NCI-H446 (cell line): ENCODE results near the gene CD19.
A peak's percentile ranks its signal among the peaks of the same experiment; 100 is the strongest.
"Not testable (repeated sequence)": the region's sequence is repeated elsewhere in the genome, so short reads cannot be mapped to it uniquely, and the experiment has no call there.

Source experiments
- DNase-seq, 2 experiments: peaks; one replicate each; lab custom pipeline; 2025; lab: John Stamatoyannopoulos, UW

CD19 gene

GRCh38 chr16:28910086-28911031 lies 21.4 kb upstream of the CD19 start:
- no peak for DNase-seq

- no peak for DNase-seq
These were observed 19.2 kb upstream of the CD19 start for GRCh38 chr16:28912558-28912957.

- no peak for DNase-seq
These were observed 17.6 kb upstream of the CD19 start for GRCh38 chr16:28913946-28914724.

- DNase-seq = no peak
These were observed 16.6 kb upstream of the CD19 start for GRCh38 chr16:28915181-28915580.

- DNase-seq = no peak
These were observed 14.7 kb upstream of the CD19 start for GRCh38 chr16:28917095-28917494.

GRCh38 chr16:28918698-28919097 lies 13.1 kb upstream of the CD19 start:
- DNase-seq = no peak

- DNase-seq = no peak
These were observed 8.6 kb upstream of the CD19 start for GRCh38 chr16:28923231-28923587.

GRCh38 chr16:28923652-28924398 lies 7.9 kb upstream of the CD19 start:
- DNase-seq = no peak

GRCh38 chr16:28924399-28924761 lies 7.4 kb upstream of the CD19 start:
- no peak for DNase-seq

GRCh38 chr16:28924762-28925385 lies 6.9 kb upstream of the CD19 start, which contains the start of gene RABEP2:
TSS of gene RABEP2 (minus strand) at chr16:28925238. CDS start at chr16:28925163, 75 bp downstream.
- peak; percentile 81 to 94 for DNase-seq

GRCh38 chr16:28925386-28926228 lies 6.2 kb upstream of the CD19 start:
- DNase-seq = peak in 1 of 2 experiments; percentile 74

GRCh38 chr16:28926284-28926683 lies 5.5 kb upstream of the CD19 start:
- DNase-seq = not testable (repeated sequence)

- no peak for DNase-seq
These were observed 4.0 kb upstream of the CD19 start for GRCh38 chr16:28927815-28928214.

- no peak for DNase-seq
These were observed 1.6 kb upstream of the CD19 start for GRCh38 chr16:28930203-28930602.

- DNase-seq = no peak
These were observed 1.1 kb upstream of the CD19 start for GRCh38 chr16:28930652-28931051.

- DNase-seq = no peak
These were observed 769 bp downstream of the CD19 start for GRCh38 chr16:28932339-28933141.

- DNase-seq = no peak
These were observed 1.4 kb downstream of the CD19 start for GRCh38 chr16:28933171-28933570.

GRCh38 chr16:28935346-28935745 lies 3.6 kb downstream of the CD19 start:
- no peak for DNase-seq

- peak in 1 of 2 experiments; percentile 27 for DNase-seq
These were observed 4.4 kb downstream of the CD19 start for GRCh38 chr16:28935924-28936783.
